ACHN (cell line): Measurements from ENCODE around the gene HS3ST1.
"Not testable (repeated sequence)": the region's sequence is repeated elsewhere in the genome, so short reads cannot be mapped to it uniquely, and the experiment has no call there.

Source experiments
- DNase-seq: peaks from one replicate; pipeline ENCODE4 v3.0.0-alpha.2; 2015
- in situ Hi-C: cut with HindIII; loops from 2 replicates; pipeline ENCODE4 v1.10.0; 2017; ENCODE audit warnings: low sequenced_read_pairs, low pct_ligation_motif_present, low pct_unique_long_range_greater_than_20kb

The HS3ST1 gene

GRCh38 chr4:11415409-11416070, 13.2 kb downstream of the HS3ST1 start:
- in situ Hi-C loops = no loop called here
- DNase-seq = no peak

- in situ Hi-C loops = no loop called here
- DNase-seq = no peak
These were observed 16.5 kb downstream of the HS3ST1 start for GRCh38 chr4:11412211-11412610.

- in situ Hi-C loops = no loop called here
- DNase-seq = no peak
These were observed 19.1 kb downstream of the HS3ST1 start for GRCh38 chr4:11409632-11410031.

GRCh38 chr4:11408233-11408967, 20.3 kb downstream of the HS3ST1 start:
- in situ Hi-C loops = no loop called here
- no peak for DNase-seq

GRCh38 chr4:11407551-11407950, 21.1 kb downstream of the HS3ST1 start:
- DNase-seq = no peak
- in situ Hi-C loops = no loop called here

- DNase-seq = no peak
- in situ Hi-C loops = no loop called here
These were observed 24.3 kb downstream of the HS3ST1 start for GRCh38 chr4:11404431-11404830.

- in situ Hi-C loops = no loop called here
- no peak for DNase-seq
These were observed 26.5 kb downstream of the HS3ST1 start for GRCh38 chr4:11402192-11402591.

- in situ Hi-C loops = no loop called here
- no peak for DNase-seq
These were observed 29.2 kb downstream of the HS3ST1 start for GRCh38 chr4:11399461-11399971.

- in situ Hi-C loops = no loop called here
- no peak for DNase-seq
These were observed 30.7 kb downstream of the HS3ST1 start for GRCh38 chr4:11397819-11398610.

GRCh38 chr4:11397146-11397545, 31.5 kb downstream of the HS3ST1 start:
- DNase-seq = no peak
- in situ Hi-C loops = no loop called here

- no peak for DNase-seq
- in situ Hi-C loops = no loop called here
These were observed 35.1 kb downstream of the HS3ST1 start for GRCh38 chr4:11393551-11393950.

GRCh38 chr4:11384072-11384471, 44.6 kb downstream of the HS3ST1 start:
- in situ Hi-C loops, DNase-seq: not testable (repeated sequence)

GRCh38 chr4:11376571-11376970, 52.1 kb downstream of the HS3ST1 start:
- in situ Hi-C loops = no loop called here
- DNase-seq = no peak

GRCh38 chr4:11376146-11376545, 52.5 kb downstream of the HS3ST1 start:
- DNase-seq = no peak
- in situ Hi-C loops = no loop called here

GRCh38 chr4:11368701-11369115, 60.0 kb downstream of the HS3ST1 start:
- no peak for DNase-seq
- in situ Hi-C loops = no loop called here

- in situ Hi-C loops = no loop called here
- no peak for DNase-seq
These were observed 61.3 kb downstream of the HS3ST1 start for GRCh38 chr4:11367371-11367770.

GRCh38 chr4:11366859-11367258, 61.8 kb downstream of the HS3ST1 start:
- no peak for DNase-seq
- in situ Hi-C loops = no loop called here

GRCh38 chr4:11365039-11365438, 63.7 kb downstream of the HS3ST1 start:
- in situ Hi-C loops = no loop called here
- DNase-seq = no peak

GRCh38 chr4:11359591-11359990, 69.1 kb downstream of the HS3ST1 start:
- in situ Hi-C loops = no loop called here
- no peak for DNase-seq
